Inflammatory macrophage treated with lipopolysaccharide for 1 hour (primary cell): ENCODE measurements around the gene KEL.

Source experiments
- DNase-seq, 2 donors: peaks; one replicate each; pipeline ENCODE4 v3.0.0-alpha.2; 2020 to 2022

KEL gene

DNA sequence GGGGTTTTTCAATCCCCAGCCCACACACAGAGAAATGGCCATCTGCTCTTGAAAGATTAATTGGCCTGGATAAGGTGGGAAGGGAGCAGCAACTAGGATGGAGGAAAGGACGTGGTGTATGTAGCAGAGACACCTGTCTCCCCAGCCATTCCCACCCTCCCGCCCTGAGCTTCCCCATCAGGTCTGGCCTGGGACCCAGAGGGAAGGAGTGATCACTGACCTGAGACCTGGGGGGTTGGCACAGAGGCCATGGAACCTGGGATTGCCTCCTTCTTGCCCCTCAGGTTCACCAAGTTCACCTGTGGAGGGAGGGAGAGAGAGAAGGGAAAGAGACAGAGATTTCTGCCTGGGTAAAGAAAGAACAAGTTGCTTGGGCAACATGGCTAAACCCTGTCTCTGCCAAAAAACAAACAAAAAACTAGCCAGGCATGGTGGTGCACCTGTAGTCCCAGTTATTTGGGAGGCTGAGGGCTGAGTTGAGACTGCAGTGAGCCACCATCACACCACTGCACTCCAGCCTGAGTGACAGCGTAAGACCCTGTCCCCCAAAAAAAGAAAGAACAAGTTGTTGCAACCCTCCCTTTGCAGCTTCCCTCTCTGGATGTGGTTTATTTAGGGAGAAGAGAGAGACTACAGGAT is 65.3 kb downstream of the KEL start:
- no peak for DNase-seq

DNA sequence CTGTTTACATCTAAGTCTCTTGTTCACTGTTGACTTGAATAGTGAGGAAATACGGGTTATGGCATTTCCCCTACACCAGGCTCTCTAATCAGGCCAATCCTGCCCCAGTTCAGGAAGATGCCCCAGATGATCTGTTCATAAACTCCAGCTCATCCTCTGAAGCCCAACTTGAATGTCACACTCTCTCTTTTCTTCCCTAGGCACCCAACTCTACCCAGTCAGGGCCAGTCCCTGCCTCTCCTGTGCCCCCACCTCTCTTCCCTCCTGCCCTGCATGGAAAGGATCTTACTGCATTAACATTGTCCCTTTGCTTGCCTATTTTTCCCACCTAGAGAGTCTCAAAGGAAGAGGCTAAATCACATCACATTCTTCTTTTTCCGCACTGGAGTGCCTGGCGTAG is 66.0 kb downstream of the KEL start:
- DNase-seq = no peak

DNA sequence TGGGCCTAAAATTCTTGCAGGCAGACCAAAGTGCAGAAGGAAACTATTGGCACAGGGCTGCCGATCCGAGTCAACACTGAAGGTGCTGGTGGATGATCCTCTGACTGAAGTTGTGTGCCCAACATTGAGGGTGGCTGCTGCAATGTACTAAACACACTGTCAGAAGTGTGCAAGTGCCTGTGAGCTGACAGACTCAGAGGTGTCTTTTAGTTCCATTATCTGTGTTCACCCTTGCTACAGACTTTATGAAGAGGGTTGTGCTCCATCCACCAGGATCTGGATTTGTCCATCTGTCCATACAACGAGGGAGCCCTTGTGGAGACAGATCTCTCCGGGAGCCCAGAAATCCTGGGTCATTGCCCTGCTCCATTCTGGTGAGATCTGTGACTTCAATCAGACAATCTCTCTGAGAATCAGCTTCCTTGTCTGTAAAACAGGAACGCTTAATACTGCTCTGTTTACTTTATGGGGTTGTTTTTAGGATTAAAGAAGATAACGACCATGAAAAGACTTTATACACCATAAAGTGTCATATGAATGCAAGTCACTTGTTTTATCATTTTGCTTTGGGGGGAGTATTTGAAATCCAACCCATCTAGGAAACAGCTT is 67.1 kb downstream of the KEL start:
- no peak for DNase-seq

DNA sequence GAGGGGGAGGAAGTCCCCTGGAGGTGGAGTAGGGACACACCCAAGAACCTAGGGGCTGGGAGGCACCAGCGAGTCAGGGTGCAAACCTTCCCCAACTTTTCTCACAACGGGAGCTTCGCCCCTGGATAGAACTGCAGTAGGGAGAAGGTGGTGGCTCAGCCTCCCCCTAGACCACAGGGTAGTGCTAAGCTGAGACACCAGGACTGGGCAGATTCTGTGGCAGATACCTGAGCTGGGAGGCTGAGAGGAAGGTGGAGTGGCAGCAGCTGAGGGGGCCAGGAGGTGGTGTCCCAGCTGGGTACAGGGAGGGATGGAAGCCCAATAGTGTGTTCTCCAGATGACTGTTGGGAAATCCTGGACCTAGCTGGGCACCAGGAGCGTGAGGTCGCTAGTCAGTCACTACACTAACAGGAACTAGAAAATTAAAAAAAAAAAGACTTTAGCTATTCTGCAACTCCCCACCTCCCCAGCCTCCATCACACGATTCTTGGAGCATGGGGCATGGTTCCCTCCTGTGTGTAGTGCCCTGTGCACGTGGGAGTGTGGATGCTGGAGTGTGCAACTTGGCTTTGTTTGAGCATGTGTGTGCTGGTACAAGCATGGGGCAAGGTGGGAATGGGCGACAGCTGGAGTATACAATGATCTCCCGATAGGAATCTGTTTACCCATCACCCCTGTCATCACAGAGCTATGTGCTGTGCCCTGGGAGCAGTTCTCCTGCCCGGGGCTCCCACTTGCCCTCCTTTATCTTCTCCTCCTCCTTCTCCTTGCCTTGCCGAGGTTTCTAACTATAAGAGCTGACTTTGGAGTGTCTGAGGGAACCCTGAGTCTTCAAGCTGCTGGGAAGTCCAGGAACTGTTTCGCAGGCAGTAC is 67.8 kb downstream of the KEL start:
- no peak for DNase-seq

DNA sequence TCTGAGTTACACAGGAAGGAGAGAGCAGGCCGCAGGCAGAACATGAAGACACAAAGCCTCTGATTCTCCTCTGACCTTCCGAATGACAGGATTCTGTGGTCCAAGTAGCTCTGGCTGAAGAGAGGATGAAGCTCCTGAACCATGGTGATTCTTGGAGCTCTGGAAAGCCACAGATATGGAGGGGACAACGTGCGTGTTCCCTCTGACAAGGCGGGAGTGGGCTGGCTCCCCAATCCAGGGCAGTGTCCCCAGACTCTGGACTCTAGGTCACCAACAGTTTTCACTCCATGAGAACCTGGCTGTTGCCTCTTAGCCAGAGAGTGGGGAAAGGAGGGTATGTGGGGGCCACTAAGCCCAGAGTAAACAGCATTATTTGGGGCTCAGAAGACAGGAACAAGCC is 69.2 kb downstream of the KEL start:
- DNase-seq = no peak

DNA sequence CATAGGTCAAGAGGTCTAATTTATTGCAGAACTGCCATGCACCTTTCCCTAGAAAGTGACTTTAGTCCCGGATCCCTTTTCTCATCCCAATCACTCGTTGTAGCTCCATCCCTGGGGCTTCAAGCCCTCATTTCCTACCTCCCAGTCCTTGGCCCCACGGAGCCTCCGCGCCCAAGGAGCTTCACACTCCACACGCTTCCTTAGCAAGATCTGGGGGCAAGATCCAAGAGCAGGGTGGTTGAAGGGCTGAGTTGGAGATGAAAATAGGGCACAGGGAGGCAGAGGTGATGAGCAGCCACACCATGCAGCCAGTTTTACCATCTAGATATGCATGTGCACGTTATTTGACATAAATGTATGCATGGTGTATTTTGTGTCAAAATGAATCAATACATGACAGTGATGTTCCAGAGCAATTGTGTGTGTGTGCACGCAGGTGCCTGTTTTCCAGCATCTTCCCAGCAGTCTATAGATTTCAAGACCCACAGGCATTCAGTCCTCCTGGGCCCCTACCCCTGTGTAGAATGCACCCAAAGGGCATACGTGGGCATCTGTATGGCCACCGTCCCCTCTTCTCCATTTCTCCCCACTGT is 70.6 kb downstream of the KEL start:
- DNase-seq = no peak
